ENCODE measurements around the gene UBE2R2. TPM values are rescaled to one million over a fixed set of nuclear protein-coding genes. Genes with fewer than 3 reads are reported as not detected.
"Not testable (repeated sequence)": the region's sequence is repeated elsewhere in the genome, so short reads cannot be mapped to it uniquely, and the experiment has no call there.

UBE2R2 gene
- polyA plus RNA-seq, 1 donor, result 48.9 TPM

DNA sequence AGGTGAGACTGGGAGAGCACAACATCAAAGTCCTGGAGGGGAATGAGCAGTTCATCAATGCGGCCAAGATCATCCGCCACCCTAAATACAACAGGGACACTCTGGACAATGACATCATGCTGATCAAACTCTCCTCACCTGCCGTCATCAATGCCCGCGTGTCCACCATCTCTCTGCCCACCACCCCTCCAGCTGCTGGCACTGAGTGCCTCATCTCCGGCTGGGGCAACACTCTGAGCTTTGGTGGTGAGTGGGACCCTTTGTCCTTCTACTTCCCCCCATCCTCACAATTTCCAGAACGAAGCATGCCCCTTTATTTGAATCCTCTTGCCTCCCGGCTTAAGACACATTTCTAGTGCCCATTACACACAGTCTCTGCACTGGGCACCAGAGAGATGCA is 19.1 kb upstream of the UBE2R2 start:
- WGBS (ENCODE audit: insufficient coverage, low lambda C conversion rate), result no CpG with 5 or more reads among the region's 8 CpGs
- no peaks in the 10 kb centered on the region for H3K27me3 ChIP-seq (ENCODE audit: control insufficient read depth, insufficient read depth, low read length)
- H3K4me3 ChIP-seq (ENCODE audit: low read length), result no peak overlapping the region
- H3K9me3 ChIP-seq (ENCODE audit: control insufficient read depth, low read depth, low read length), result no peaks in the 10 kb centered on the region
- H3K27ac ChIP-seq (ENCODE audit: low read length), result no peak overlapping the region
- DNase-seq, result no peak
- H3K4me1 ChIP-seq (ENCODE audit: control insufficient read depth, insufficient read depth, low read length), result no peaks in the 10 kb centered on the region
- peaks cover 28% of the 10 kb centered on the region for H3K36me3 ChIP-seq (ENCODE audit: control insufficient read depth, insufficient read depth, low read length)

DNA sequence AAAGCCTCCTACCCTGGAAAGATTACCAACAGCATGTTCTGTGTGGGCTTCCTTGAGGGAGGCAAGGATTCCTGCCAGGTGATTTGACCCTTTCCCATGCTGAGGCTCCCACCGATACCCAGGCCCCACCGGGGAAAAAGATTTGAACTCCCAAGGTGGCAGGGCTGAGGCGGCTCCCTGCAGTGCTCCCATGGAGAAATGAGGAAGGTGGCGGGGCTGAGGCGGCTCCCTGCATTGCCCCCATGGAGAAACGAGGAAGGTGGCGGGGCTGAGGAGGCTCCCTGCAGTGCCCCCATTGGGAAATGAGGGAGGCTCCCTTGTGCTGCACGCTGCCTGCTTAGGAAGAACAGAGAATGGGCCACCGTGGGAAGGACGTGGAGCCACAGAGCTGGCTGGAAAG is 18.4 kb upstream of the UBE2R2 start:
- Histone ChIP-seq H3K27me3 (ENCODE audit: control insufficient read depth, insufficient read depth, low read length) (no peaks in the 10 kb centered on the region), H3K9me3 (ENCODE audit: control insufficient read depth, low read depth, low read length) (no peaks in the 10 kb centered on the region), H3K4me1 (ENCODE audit: control insufficient read depth, insufficient read depth, low read length) (no peaks in the 10 kb centered on the region), H3K4me3 (ENCODE audit: low read length) (no peak overlapping the region), H3K27ac (ENCODE audit: low read length) (no peak overlapping the region), H3K36me3 (ENCODE audit: control insufficient read depth, insufficient read depth, low read length) (peaks cover 28% of the 10 kb centered on the region)
- no CpG with 5 or more reads among the region's 10 CpGs for WGBS (ENCODE audit: insufficient coverage, low lambda C conversion rate)
- no peak for DNase-seq

DNA sequence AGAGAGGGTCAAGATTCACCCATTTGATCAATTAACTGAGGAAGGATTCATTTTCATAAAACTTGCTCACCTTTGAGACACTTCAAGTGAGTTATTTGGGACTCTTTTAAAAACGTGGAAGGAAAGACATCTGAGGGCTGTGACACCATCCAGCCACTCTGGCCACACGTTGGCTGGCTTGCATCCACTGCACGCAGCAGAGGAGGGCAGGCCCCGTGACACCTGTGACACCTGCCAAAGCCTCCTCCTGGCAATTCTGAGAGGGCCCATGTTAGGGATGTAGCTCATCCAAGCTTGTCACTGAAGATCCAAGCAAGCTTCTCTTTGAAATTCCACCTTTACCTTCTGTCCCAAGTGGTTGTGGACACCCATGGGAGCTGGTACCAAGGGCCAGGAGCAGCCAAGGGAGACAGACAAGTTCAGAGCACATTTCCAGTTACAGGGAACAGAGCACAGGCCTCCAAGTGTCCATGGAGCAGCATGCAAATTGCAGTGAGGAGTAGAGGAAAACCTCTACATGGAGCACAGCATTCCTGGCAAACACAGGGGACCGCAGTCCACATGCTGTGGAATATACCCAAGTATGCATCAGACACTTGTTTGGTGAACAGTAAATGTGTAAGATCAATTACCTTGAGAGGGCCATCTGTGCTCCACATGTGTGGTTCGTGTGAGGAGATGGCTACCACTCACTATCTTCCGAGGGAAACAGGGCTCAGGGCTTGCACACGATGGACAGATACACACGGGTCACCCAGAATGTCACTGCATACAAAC is 16.8 kb upstream of the UBE2R2 start:
- Histone ChIP-seq H3K27ac (ENCODE audit: low read length) (no peak overlapping the region), H3K4me1 (ENCODE audit: control insufficient read depth, insufficient read depth, low read length) (no peaks in the 10 kb centered on the region), H3K9me3 (ENCODE audit: control insufficient read depth, low read depth, low read length) (no peaks in the 10 kb centered on the region), H3K36me3 (ENCODE audit: control insufficient read depth, insufficient read depth, low read length) (peaks cover 23% of the 10 kb centered on the region), H3K4me3 (ENCODE audit: low read length) (no peak overlapping the region), H3K27me3 (ENCODE audit: control insufficient read depth, insufficient read depth, low read length) (no peaks in the 10 kb centered on the region)
- no peak for DNase-seq
- 80% methylated on average over 1 of the region's 9 CpGs for WGBS (ENCODE audit: insufficient coverage, low lambda C conversion rate)

DNA sequence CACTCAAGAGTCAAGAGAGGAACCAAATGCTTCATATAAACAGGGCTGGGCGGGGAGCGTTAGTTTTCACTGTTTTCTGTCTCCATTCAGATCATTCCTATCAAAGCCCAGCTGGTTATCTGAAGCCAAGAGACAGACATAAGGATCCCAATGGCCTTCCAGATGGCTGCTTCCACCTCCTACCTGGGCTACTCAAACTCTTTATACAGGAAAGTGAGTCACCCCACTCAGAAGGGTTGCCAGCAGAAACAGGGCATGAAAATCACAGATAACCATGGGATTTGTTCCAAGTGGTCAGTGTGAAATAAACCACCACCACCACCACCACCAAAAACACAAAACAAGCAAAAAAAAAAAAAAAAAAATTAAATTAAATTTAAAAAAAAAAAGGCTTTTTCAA is 16.1 kb upstream of the UBE2R2 start:
- Histone ChIP-seq H3K4me3 (ENCODE audit: low read length) (no peak overlapping the region), H3K36me3 (ENCODE audit: control insufficient read depth, insufficient read depth, low read length) (peaks cover 23% of the 10 kb centered on the region), H3K27ac (ENCODE audit: low read length) (no peak overlapping the region), H3K27me3 (ENCODE audit: control insufficient read depth, insufficient read depth, low read length) (no peaks in the 10 kb centered on the region), H3K9me3 (ENCODE audit: control insufficient read depth, low read depth, low read length) (no peaks in the 10 kb centered on the region), H3K4me1 (ENCODE audit: control insufficient read depth, insufficient read depth, low read length) (no peaks in the 10 kb centered on the region)
- no peak for DNase-seq
- no CpG with 5 or more reads among the region's 2 CpGs for WGBS (ENCODE audit: insufficient coverage, low lambda C conversion rate)

DNA sequence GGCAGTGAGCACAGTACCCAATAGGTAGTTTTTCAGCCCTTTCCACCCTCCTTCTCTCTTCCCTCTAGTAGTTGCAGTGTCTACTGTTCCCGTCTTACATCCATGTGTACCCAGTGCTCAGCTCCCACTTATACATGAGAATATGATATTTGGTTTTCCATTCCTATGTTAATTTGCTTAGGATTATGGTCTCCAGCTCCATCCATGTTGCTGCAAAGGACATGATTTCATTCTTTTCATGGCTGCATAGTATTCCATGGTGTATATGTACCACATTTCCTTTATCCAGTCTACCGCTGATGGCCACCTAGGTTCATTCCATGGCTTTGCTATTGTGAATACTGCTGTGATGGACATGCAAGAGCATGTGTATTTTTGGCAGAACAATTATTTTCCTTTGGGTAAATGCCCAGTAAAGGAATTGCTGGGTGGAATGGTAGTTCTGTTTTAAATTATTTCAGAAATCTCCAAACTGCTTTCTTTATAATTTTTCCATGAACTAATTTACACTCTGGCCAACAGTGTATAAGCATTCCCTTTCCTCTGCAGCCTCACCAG is 14.9 kb upstream of the UBE2R2 start:
- not testable (repeated sequence) for H3K27ac ChIP-seq (ENCODE audit: low read length); DNase-seq; H3K27me3 ChIP-seq (ENCODE audit: control insufficient read depth, insufficient read depth, low read length); H3K4me1 ChIP-seq (ENCODE audit: control insufficient read depth, insufficient read depth, low read length); H3K4me3 ChIP-seq (ENCODE audit: low read length); H3K9me3 ChIP-seq (ENCODE audit: control insufficient read depth, low read depth, low read length)
- 100% methylated on average over 1 of the region's 2 CpGs for WGBS (ENCODE audit: insufficient coverage, low lambda C conversion rate)
- H3K36me3 ChIP-seq (ENCODE audit: control insufficient read depth, insufficient read depth, low read length), result peaks cover 20% of the 10 kb centered on the region

DNA sequence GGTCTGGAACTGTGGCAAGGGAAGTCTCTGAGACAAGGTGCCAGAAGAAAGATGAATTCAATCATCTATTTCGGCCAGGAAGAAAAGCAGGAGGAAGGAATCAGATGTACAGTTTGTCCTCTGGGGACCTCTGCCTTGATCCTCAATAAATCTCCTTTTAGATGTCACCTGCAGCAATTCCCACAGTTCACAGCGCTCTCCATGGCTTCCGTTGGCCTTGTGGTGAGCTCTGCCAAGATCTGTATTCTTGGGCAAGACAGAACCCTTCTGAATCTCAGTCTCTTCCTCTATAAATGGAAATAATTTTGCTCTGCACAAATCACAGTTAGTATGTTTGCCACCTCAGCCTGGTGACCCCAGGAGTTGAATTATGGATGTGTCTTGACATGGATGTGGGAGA is 12.8 kb upstream of the UBE2R2 start:
- H3K27me3 ChIP-seq (ENCODE audit: control insufficient read depth, insufficient read depth, low read length); H3K36me3 ChIP-seq (ENCODE audit: control insufficient read depth, insufficient read depth, low read length); H3K4me3 ChIP-seq (ENCODE audit: low read length); H3K9me3 ChIP-seq (ENCODE audit: control insufficient read depth, low read depth, low read length); H3K27ac ChIP-seq (ENCODE audit: low read length); DNase-seq; H3K4me1 ChIP-seq (ENCODE audit: control insufficient read depth, insufficient read depth, low read length): not testable (repeated sequence)
- 100% methylated on average over 1 of the region's 3 CpGs for WGBS (ENCODE audit: insufficient coverage, low lambda C conversion rate)

DNA sequence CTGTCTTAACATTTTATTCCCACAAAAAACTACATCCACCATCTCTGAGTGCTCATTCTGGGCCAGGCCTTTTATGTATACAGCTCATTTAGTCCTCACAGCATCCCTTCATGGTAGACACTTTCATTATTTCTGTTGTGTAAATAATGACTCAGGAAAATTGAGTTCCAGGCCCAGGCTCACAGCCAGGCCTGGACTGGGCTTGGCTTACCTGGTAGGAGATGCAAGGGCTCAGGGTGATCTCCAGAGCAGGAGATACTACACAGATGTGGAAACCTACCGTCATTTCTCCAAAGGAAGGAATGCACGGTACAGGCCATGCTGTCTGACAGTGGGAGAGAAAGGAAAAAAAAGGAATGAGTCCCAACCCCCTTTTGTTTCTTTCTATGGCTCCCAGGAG is 9.8 kb upstream of the UBE2R2 start:
- not testable (repeated sequence) for H3K36me3 ChIP-seq (ENCODE audit: control insufficient read depth, insufficient read depth, low read length); H3K27ac ChIP-seq (ENCODE audit: low read length); DNase-seq; H3K4me1 ChIP-seq (ENCODE audit: control insufficient read depth, insufficient read depth, low read length); H3K4me3 ChIP-seq (ENCODE audit: low read length); H3K27me3 ChIP-seq (ENCODE audit: control insufficient read depth, insufficient read depth, low read length); H3K9me3 ChIP-seq (ENCODE audit: control insufficient read depth, low read depth, low read length)
- WGBS (ENCODE audit: insufficient coverage, low lambda C conversion rate), result no CpG with 5 or more reads among the region's 2 CpGs

DNA sequence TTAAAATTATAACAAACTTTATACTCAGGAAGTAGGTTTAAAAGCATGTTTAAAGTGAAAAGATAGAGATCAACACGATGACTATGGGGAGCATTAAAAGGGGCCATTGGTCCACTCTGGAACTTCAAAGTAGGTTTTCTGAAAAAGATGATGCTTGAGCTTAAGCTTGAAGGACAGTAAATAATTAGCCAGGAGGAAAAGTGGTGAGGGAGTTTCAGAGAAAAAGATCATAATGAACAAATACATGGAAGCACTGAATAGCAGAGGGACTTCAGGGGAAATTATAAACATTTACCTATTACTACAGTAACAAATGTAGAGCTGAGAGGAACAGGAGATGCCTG is 8.0 kb upstream of the UBE2R2 start:
- not testable (repeated sequence) for H3K9me3 ChIP-seq (ENCODE audit: control insufficient read depth, low read depth, low read length); H3K4me1 ChIP-seq (ENCODE audit: control insufficient read depth, insufficient read depth, low read length); H3K4me3 ChIP-seq (ENCODE audit: low read length); H3K36me3 ChIP-seq (ENCODE audit: control insufficient read depth, insufficient read depth, low read length); H3K27me3 ChIP-seq (ENCODE audit: control insufficient read depth, insufficient read depth, low read length); DNase-seq; H3K27ac ChIP-seq (ENCODE audit: low read length)
- WGBS (ENCODE audit: insufficient coverage, low lambda C conversion rate), result 31% methylated on average over 1 of the region's 1 CpG

DNA sequence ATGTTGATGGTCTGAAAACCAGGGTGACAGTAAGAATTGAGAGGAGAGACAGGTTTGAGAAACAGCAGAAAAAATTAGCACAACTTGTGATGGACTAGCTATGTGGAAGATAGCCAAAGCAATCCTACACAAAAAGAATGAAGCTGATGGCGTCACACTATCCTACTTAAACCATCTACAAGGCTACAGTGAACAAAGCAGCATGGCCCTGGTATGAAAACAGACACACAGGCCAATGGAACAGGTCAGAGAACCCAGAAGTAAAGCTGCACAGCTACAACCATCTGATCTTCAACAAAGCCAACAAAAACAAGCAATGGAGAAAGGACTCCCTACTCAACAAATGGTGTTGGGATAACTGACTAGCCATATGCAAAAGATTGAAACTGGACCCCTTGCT is 7.5 kb upstream of the UBE2R2 start:
- H3K4me1 ChIP-seq (ENCODE audit: control insufficient read depth, insufficient read depth, low read length), result peaks cover 8% of the 10 kb centered on the region
- DNase-seq, result no peak
- H3K9me3 ChIP-seq (ENCODE audit: control insufficient read depth, low read depth, low read length), result no peaks in the 10 kb centered on the region
- H3K4me3 ChIP-seq (ENCODE audit: low read length), result no peak overlapping the region
- no peaks in the 10 kb centered on the region for H3K27me3 ChIP-seq (ENCODE audit: control insufficient read depth, insufficient read depth, low read length)
- no CpG with 5 or more reads among the region's 1 CpG for WGBS (ENCODE audit: insufficient coverage, low lambda C conversion rate)
- H3K36me3 ChIP-seq (ENCODE audit: control insufficient read depth, insufficient read depth, low read length), result no peaks in the 10 kb centered on the region
- H3K27ac ChIP-seq (ENCODE audit: low read length), result no peak overlapping the region

DNA sequence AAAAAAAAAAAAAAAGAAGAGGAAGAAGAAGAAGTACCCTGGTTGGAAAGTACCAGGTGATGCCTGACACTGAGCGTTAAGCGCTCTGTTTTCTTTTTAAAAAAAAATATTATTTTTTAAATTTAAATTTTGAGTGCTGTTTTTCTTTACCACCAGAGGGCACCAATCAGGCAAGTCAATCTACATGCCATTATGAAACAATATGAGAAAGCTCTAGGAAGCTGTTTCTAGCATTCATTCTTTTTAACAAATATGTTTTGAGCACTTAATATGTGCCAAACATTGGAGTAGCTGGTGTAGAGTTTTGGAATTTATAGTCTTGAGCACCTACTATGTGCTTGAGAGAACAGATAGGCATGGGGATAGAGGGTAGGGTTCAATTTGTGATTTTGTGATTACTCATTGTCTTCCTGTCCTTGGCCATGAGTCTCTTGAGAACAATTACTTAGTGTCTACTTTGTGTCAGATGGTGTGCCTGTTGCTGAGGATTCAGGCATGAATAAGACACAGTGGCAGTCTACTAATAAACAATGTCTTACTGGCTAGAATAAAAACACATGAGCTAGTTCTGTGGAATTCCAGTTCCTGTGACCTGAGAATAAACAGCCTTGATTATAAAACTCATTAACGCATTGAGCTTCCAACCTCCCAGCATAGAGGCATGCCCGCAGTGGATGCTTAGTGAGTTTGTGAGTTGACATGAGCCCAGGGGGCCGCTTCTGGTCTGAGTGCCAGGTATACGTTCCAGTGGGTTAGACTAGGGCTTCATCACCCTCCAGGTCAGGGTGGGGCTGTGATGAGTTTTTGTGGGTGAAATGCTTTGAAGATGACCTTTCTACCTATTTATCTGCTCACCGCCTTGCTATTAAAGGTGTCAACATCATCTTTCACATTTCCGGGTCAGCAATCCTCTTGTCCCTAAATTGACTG is 3.0 kb upstream of the UBE2R2 start:
- 80% methylated on average over 1 of the region's 8 CpGs for WGBS (ENCODE audit: insufficient coverage, low lambda C conversion rate)
- Histone ChIP-seq H3K9me3 (ENCODE audit: control insufficient read depth, low read depth, low read length) (no peaks in the 10 kb centered on the region), H3K27ac (ENCODE audit: low read length) (peak overlapping the region; percentile 99), H3K36me3 (ENCODE audit: control insufficient read depth, insufficient read depth, low read length) (no peaks in the 10 kb centered on the region), H3K4me3 (ENCODE audit: low read length) (no peak overlapping the region), H3K4me1 (ENCODE audit: control insufficient read depth, insufficient read depth, low read length) (peaks cover 23% of the 10 kb centered on the region), H3K27me3 (ENCODE audit: control insufficient read depth, insufficient read depth, low read length) (no peaks in the 10 kb centered on the region)
- peak; percentile 56 to 79 for DNase-seq

Measured in large intestine (tissue), 3 donors.